D721Med (cell line): ENCODE results near the gene C6orf136.

Experiments
- DNase-seq: peaks from one replicate; pipeline ENCODE4 v3.0.0; 2011; ENCODE audit warnings: low spot score; ENCODE audit not compliant: insufficient read length
- FAIRE-seq: peaks from 2 replicates; lab custom pipeline; 2011; peaks lifted over from hg19 to GRCh38; lab: Jason Lieb, UNC
- TF ChIP-seq, protein P1 (sequence below): IDR thresholded peaks from 2 replicates; pipeline ENCODE4 v1.5.1; 2012; ENCODE audit warnings: mild to moderate bottlenecking, control low read depth; ENCODE audit not compliant: insufficient read depth; ENCODE audit errors: missing control alignments

The C6orf136 gene

DNA sequence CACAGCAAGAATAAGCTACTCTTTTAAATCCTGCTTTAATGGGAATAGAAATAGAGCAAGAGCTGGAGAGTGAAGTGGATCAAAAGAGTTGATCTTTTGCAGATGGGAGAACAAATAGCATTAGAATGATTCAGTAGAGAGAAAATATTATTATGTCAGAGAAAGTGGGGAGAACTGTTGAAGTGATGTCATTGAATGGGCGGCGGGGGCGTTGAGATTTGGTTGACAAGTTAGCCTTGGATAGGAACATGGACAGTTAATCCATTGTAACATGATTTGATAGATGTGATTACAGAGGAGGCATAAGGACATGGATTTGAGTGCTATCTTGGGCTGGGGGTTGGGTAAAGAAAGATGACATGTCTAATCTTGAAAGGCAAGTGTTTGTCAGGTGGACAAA lies 11.1 kb upstream of the C6orf136 start:
- TF ChIP-seq, protein P1, sequence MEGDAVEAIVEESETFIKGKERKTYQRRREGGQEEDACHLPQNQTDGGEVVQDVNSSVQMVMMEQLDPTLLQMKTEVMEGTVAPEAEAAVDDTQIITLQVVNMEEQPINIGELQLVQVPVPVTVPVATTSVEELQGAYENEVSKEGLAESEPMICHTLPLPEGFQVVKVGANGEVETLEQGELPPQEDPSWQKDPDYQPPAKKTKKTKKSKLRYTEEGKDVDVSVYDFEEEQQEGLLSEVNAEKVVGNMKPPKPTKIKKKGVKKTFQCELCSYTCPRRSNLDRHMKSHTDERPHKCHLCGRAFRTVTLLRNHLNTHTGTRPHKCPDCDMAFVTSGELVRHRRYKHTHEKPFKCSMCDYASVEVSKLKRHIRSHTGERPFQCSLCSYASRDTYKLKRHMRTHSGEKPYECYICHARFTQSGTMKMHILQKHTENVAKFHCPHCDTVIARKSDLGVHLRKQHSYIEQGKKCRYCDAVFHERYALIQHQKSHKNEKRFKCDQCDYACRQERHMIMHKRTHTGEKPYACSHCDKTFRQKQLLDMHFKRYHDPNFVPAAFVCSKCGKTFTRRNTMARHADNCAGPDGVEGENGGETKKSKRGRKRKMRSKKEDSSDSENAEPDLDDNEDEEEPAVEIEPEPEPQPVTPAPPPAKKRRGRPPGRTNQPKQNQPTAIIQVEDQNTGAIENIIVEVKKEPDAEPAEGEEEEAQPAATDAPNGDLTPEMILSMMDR, result no peak
- no peak for FAIRE-seq

DNA sequence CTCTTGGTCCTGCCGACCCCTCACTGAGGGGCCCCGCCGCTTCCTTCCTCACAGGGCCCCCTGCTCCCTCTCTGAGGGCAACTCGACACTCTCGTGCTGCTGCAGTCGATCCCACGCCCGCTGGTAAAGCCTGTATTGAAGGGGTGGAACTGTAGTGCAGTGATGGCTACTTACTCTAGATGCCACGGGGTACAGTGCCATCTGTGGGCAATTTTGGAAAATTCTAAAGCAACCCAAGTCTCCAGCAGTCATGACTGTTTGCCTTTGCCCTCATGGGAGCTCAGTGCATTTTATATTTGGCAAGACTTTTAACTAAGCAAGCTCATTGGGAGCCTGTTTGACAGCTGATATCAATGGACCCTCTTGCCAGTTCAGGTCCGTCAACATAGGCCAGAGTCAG lies 6.5 kb upstream of the C6orf136 start:
- DNase-seq (no peak), FAIRE-seq (no peak)
- TF ChIP-seq, protein P1, result no peak

More for the DNA sequence above, 11.1 kb upstream of the C6orf136 start:
- DNase-seq, result no peak

DNA sequence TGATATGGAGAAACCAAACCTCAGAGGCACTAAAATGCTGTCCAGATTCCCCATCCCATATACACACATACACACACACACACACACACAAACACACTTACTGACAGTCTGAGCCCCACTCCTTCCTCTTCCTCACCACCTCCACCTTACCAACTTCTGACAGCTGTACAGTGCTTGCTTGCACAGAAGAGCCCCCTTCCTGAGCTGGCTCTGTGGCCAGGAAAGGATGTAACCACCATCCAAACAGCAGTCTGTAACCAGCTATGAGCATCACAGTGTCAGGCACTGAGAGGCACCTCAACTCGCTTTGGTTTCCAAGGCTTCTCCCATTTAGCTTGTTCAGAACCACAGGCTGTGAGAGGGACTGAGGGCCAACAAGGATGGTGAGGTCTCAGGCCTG lies 5.9 kb upstream of the C6orf136 start:
- DNase-seq, result no peak
- FAIRE-seq, result no peak
- TF ChIP-seq, protein P1, result no peak

DNA sequence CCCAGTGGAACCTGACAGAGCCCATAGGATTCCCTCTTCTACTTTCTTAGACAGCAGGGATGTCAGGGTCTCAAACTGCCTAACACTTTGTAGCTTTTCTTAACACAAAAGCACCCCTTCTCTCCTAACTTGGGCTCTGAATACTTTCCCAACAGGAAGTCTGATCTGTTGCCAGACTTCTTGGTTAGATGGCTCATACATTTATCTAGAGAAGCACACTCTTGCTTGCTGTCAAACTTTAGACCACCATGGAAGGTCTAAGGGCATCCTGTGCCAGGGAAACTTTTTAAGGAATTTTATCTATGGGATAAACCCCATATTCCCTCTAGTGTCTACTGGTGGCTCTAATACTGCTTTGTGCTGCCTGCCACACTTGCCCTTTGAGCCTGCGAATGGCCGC lies 3.3 kb upstream of the C6orf136 start:
- no peak for DNase-seq
- FAIRE-seq, result no peak
- TF ChIP-seq, protein P1, result no peak

DNA sequence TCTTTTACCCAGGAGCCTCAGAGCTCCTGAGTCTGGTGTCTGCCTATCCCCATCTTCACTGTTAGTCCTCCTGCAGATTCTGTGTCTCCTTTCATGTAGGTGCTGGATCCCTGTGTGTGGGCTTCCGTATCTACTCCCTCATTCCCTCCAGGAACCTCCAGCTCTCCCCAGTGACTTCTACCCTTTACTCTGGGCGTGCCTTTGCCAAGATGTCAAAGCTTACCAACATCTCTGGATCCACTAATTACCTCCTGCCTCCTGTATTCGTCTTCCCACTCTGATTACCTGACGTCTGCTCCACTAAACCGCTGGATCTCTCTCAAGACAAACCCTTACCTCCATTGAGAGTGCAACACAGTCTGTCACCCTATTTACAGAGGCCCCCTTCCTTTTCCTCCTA lies 2.2 kb upstream of the C6orf136 start:
- TF ChIP-seq, protein P1, result no peak
- no peak for DNase-seq
- FAIRE-seq, result no peak

DNA sequence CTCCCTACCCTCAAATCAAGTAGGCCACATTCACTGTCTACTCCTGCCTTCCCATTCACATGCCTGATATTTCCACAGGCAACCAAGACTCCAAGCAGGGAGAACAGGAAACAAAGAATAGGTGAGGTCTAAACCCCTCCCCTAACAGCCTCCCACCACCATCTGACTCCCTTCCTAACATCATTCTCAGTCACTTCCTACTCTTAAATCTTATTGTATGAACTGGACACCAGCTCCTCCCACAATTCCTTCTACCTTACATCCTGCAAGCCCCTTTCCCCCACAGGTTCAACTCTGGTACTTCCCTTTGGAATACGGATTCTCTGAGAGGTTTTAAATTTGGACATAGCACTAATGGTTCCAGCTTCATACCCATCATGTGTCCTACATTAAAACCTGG lies 944 bp upstream of the C6orf136 start:
- TF ChIP-seq, protein P1, result no peak
- DNase-seq, result no peak
- FAIRE-seq, result no peak

DNA sequence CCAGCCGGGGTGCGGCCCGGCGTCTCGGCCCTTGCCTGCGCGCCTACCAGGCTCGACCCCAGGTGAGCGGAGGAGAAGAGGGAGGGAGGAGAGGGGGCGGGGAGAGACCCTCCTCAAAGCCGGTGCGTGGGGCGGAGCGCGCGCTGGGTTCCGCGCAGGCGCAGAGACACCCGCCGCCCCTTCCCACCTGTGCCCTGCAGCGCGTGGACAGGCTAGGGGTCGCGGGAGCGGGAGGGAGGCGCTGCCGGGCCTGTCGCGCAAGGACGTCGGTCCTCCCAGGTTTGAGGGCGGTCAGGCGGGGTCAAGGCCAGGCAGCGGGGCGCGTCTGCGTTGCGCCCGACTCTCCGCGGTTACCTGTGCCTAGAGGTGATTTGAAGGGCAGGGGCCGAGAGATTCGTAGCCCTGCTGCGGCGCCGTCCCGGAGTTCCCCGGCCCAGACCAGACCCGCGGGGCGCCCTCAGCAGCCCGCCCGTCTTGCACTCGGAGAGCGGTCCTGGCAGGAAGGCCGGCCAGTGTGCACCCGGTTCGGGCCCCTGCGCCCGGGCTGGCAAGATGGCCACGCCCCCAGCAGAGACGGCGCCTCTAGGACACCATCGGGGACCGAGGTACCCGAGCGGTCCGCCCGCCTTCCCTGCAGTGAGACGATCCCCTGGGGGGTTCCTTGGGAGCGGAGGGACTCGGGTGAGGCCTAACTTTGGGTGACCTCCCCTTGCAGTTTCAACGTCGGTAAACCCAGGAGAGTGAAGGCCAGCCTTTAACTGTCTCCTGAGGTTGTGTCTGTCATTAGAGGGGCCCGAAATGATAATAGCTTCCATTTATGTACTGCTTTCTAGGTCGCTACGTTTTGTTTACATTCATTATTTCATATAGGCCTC lies 546 bp downstream of the C6orf136 start:
- DNase-seq (peak; percentile 81), FAIRE-seq (no peak)
- TF ChIP-seq, protein P1, result no peak
